Fibroblast of skin of abdomen (primary cell): ENCODE results near the gene SLC26A11. TPM values are rescaled to one million over a fixed set of nuclear protein-coding genes. Genes with fewer than 3 reads are reported as not detected.

Experiments
- DNase-seq: peaks from one replicate; pipeline ENCODE4 v3.0.0-alpha.2; 2013
- polyA plus RNA-seq, 2 experiments: library from polyadenylated mRNA; unstranded; fragments of 120-200 nt; gene quantifications; one replicate each; pipeline ENCODE4 v1.2.1, GENCODE V29; 2013; ENCODE audit not compliant: insufficient read length in 2 of 2

SLC26A11 gene
- 6.9 TPM for polyA plus RNA-seq (2013, experiment 1 of 2; ENCODE audit: insufficient read length)
- 7.1 TPM for polyA plus RNA-seq (2013, experiment 2 of 2; ENCODE audit: insufficient read length)

DNA sequence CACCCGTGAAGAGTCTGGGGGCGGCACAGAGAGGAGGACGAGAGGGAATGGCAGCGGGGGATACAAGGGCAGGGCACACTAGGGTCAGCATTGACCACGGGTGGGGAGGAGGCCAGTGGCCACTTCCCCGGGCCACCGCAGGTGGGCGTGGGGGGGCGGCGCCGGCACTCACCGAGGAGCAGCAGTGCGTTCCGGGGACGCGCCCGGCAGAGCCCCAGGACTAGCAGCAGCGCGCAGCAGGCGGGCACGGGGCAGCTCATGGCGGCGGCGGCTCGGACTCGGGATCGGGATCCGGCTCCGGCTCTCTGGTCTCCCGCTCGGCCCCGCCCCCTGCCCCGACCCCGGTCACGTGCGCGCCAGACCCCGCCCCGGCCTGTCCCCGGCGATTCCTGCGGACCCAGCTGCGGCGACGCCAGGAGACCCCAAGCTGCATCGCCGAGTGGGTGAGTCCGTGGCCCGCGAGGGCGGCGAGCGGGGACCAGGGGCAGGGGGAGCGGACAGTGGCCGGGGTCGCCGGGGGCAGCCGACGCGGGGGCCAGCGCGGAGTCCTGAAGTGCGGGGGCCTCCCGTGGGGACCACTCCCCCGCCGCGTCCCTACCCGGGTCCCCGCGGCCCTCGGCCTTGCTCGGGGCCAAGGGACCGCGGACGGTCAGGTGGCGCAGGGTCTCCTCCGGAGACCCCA, at the start of gene SLC26A11, which contains the start of gene SGSH:
TSS of gene SLC26A11 (plus strand) at position 374 of the 682 bp plus-strand sequence. CDS start 1,134 bp downstream, outside the sequence.
TSS of gene SGSH (minus strand) at position 280 of the 682 bp plus-strand sequence. CDS start at position 260, 20 bp downstream.
- DNase-seq = peak; percentile 50

DNA sequence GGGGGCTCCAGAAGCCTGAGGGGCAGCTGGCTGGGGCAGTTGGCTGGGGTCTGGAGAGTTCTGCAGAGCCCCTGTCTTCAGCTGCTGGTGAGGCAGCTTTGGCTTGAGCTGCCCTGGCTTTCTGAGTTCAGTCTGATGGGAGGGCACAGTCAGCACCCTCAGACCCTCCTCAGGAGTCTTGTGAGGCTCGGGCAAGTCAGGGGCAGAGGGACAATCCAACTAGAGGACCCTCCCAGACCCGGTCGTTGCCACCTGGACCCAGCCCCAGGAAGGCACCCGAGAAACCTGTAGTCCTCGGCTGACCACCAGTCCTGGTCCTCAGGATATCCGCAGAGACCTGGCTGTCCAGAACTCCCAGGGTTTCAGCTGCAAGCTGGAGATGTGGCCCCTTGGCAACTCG, 48.5 kb upstream of the SLC26A11 start:
- DNase-seq = no peak

DNA sequence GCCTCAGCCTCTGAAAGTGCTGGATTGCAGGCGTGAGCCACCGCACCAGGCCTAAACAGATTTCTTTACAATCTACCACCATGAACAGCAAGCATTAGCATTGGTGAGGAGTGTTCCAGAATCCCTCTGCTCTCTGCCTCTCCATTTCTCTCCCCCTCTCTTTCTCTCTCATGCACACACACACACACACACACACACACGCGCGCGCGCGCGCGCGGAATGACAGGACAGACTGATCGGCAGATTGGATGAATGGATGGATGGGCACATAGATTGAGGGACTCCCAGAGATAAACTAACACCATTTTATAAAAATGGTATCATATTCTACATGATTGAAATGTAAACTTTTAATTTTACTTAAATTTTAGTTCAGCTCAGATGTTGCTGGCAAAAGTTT, 47.1 kb upstream of the SLC26A11 start:
- DNase-seq = no peak

DNA sequence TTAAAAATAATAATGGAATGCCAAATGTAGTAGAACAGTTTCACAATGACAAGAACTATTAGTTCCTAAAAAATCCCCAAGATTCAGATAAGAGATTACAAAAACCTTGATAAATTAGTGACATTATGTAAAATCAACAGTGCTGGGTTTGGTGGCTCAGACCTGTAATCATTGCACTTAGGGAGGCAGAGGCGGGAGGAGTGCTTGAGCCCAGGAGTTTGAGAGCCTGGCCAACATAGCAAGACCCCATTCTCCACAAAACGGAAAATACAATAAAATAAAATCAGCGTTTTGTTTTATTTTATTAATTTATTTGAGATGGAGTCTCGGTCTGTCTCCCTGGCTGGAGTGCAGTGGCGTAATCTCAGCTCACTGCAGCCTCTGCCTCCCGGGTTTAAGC, 46.3 kb upstream of the SLC26A11 start:
- no peak for DNase-seq

DNA sequence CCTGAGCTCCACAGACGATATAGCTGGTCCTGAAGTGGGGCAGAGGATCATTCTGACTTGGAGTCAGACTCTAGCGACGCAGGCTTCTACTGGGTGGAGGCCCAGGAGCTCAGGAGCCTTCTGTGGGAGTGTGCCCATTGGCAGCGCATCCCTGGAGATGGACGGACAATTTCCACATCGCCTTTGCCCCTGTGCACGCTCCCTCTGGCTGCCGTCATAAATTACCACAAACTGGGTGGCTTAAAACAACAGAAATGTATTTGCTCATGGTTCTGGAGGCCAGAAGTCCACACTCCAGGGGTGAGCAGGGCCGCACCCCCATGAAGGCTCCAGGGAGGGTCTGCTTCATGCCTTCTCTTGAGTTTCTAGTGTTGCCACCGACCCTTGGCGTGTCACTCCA, 43.5 kb upstream of the SLC26A11 start:
- DNase-seq = no peak

DNA sequence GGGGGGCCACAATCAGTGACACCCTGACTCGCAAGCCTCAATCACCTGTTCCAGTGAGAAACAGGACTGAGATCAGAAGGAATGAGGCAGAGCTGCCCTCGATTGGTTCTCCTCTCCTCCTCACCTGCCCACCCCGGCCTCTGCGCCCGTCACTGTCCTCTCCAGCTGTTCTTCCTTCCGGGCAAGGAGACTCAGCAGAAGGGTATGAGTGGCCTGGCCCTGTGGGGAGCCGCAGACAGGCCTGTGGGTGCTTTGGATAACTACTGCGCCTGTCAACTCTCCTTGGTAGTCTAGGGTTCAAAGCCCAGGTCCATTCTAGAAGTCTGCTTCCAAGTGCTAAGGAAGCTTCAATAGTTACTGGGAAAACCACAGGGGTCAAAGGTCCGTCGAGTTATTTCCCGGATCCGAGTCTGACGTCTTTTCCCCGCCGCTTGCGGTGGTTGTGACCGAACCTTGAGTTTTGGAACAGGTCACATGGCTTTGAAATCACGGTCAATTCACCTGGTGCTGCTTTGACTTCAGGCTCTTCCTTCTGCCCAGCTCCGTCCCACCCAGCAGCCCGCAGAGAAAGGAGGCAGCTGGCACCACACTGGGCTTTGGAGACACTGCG, 42.1 kb upstream of the SLC26A11 start:
- no peak for DNase-seq

DNA sequence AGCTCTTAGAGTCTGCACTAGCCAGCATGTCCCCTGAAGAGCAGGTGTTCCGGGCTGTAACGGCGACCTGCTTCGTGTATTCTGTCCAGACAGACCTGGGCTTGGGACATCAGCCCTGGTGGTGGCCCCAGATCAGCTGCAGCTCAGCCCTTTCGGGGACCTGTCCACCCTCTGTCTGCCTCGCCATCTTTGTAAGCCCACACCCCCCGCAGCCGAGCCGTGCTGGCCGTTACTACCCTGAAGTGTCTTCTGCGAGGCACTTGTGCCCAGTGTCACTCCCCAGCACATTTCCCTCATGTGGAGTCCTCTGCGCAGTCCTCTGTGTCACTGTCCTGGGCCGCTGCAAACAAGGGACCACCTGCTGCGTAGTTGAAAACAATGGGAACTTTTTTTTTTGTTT, 40.0 kb upstream of the SLC26A11 start:
- no peak for DNase-seq

DNA sequence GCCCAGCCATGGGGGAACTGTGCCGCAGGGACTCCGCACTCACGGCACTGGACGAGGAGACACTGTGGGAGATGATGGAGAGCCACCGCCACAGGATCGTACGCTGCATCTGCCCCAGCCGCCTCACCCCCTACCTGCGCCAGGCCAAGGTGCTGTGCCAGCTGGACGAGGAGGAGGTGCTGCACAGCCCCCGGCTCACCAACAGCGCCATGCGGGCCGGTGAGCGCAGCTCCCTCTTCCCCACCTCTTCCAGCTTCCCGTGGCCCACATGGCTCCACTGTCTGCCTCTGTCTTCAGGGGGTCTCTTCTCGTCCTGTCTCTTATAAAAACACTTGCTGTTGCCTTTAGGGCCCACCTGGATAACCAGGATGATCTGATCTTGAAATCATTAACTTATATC, 38.8 kb upstream of the SLC26A11 start:
- DNase-seq = no peak

DNA sequence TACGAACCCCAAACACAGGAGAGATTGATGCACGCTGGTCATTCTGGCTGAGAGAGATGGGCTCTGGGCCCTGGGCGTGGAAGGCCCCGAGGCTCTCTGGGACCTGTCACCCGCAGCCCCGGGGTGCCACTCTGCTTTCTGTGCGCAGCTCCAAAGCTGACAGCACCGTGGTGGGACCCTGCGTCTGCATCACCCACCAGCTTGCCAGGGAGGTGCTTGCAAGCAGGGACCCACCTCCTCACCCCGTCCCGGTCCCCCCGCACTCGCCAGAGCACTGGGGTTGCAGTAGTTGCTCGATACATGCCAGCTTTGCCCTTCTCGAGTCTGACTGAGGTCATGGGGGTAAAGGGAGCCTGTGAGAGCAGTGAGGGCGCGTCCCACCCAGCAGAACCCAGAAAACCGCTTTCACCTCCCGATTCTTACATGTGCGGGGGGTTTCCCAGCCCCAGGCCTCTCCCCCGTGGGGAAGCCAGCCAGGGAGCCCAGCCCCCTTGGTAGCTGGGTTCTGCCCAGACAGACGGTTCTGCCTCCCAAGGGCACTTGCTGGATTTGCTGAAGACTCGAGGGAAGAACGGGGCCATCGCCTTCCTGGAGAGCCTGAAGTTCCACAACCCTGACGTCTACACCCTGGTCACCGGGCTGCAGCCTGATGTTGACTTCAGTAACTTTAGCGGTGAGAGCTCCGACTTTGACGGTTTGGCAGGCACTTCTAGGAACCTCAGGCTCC, 37.9 kb upstream of the SLC26A11 start:
- DNase-seq = no peak

DNA sequence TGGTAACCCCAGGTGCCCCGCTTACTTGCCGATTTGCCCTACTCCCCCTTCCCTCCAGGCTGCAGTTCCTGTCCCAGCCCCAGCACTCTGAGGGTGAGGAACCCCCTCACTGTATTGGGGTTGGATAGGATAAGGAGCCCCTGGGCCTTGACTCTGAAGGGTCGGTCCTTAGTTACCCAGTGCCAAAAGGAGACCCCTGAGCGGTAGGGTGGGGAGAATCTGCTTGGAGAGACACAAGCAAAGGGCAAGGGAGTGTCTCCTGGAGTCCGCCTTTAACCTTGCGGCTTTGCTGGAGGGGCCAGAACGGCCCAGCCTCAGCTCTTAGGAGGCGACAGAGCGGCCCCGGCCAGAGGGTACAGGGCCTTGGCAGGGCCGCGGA, 37.4 kb upstream of the SLC26A11 start:
- no peak for DNase-seq

DNA sequence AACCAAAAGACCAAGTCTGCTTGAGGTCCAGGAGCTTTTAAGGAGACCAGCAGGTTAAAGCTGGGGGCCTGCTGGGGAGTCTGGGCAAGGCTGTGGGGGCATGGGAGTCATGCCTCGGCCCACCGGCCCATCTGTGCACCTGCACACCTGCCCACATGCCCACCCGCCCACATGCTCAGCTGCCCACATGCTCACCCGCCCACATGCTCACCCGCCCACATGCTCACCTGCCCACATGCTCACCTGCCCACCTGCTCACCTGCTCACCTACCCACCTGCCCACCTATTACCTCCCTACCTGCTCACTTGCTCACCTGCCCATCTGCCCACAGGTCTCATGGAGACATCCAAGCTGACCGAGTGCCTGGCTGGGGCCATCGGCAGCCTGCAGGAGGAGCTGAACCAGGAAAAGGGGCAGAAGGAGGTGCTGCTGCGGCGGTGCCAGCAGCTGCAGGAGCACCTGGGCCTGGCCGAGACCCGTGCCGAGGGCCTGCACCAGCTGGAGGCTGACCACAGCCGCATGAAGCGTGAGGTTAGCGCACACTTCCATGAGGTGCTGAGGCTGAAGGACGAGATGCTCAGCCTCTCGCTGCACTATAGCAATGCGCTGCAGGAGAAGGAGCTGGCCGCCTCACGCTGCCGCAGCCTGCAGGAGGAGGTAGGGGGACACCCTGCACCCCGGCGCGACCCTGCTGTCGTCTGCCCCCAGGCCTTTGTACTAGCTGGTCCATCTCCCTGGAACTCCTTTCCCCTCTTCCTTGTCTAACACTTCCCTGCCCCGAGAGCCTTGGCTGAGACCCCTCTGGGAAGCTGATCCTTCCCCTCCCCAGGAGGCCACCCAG, 36.4 kb upstream of the SLC26A11 start:
- no peak for DNase-seq

DNA sequence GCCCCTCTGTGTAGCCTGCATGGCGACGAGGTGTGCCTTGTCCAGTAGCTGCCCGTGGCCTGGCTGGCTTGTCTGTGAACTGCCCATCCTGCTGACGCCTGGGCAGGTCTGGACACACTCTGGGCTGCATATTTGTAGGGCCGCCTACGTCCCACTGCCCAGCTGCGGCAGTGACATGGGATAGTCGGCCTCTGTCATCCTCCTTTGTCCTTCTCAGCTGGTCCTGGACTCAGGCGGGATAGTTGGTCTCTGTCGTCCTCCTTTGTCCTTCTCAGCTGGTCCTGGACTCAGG, 35.9 kb upstream of the SLC26A11 start:
- DNase-seq = no peak

DNA sequence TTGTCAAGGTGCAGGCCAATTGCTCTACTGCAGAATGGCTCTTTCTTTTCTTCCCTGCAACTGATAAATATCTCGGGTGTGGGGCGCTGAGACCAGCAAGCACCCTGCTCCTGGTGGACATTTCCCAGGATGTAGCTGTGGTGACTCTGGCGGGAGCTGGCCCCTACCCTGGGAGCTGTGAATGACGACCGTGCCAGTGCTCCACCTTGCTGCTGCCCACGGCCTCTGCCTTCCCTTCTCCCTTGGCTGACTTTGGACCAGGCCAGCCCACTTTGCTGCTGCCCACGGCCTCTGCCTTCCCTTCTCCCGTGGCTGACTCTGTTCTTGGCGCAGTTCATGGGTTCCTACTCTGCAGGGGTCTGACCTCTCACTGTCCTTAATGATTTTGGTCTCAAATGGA, 34.3 kb upstream of the SLC26A11 start:
- no peak for DNase-seq

DNA sequence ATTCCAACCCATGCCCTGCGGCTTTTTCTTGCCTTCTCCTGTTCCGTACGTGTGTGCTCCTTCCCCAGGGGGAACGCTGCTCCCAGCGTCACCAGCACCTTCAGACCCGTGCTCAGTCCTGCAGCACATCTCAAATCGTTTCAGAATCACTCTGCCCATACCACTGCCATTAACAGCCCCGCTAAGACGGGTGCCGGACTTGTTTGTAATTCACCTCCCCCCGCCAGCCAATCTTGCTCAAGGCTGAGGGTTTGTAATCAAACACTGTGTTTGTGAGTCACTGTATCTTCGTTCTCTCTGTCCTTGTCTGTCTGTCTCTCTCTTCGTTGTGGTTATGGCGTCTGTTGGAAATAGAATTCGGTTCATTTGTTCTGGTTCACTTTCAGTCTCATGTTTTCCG, 33.1 kb upstream of the SLC26A11 start:
- no peak for DNase-seq

DNA sequence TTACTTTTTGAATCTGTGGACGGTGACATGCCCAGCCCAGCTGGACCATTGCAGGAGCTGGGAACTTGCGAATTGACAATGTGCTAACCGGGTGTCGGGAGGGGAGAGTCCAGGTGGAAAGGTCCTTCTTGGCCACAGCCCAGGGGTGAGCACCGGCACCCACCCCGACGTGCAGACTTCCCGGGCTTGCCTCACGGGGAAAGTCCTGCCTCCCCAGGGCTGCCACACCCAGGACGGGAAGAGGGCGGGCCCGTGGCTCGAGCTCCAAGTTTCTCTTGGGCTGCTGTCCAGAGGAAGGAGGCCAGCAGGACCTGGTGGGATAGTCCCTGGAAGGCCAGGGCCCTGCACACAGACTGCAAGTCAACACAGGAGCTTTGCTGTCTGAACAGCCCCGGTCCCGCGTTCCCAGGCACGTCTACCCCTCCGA, 32.7 kb upstream of the SLC26A11 start:
- no peak for DNase-seq

DNA sequence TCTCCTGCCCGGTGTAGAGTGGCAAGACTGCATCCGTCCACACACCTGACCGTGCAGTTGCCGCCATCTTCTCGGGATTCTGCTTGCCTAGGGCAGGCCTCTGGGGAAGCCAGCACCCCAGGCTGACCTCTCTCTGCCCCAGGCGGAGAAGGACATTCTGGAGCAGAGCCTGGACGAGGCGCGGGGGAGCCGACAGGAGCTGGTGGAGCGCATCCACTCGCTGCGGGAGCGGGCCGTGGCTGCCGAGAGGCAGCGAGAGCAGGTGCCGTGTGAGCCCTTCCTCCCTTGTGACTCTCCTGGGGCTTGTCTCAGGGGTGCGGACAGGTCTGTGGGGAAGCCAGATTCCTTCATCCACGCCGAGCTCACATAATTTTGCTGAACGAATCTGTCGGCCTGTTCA, 30.6 kb upstream of the SLC26A11 start:
- DNase-seq = no peak

DNA sequence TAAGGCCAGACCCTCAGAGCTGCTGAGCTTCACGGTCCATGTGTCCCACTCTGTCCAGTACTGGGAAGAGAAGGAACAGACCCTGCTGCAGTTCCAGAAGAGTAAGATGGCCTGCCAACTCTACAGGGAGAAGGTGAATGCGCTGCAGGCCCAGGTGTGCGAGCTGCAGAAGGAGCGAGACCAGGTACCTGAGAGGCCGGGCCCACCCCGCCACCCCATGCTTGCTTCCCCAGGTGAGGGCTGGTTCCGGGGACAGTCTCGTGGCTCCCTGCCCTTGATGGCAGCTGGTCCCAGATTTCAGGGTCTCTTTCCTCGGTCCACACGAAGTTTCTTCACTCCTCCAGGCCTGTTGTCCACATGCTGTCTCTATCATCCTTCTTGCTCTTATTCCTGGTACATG, 29.5 kb upstream of the SLC26A11 start:
- no peak for DNase-seq

DNA sequence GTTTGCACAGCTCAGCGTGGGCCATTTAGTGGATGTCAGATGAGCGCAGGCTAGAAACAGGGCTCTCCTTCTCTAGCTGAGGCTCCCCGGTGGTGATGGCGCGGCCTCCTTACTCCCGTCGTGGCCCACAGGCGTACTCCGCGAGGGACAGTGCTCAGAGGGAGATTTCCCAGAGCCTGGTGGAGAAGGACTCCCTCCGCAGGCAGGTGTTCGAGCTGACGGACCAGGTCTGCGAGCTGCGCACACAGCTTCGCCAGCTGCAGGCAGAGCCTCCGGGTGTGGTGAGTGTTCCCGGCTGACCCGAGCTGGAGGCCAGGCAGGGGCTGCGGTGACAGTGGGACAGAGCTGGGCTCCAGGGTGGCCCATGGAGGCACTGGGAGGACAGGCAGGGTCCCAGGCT, 29.0 kb upstream of the SLC26A11 start:
- DNase-seq = no peak

DNA sequence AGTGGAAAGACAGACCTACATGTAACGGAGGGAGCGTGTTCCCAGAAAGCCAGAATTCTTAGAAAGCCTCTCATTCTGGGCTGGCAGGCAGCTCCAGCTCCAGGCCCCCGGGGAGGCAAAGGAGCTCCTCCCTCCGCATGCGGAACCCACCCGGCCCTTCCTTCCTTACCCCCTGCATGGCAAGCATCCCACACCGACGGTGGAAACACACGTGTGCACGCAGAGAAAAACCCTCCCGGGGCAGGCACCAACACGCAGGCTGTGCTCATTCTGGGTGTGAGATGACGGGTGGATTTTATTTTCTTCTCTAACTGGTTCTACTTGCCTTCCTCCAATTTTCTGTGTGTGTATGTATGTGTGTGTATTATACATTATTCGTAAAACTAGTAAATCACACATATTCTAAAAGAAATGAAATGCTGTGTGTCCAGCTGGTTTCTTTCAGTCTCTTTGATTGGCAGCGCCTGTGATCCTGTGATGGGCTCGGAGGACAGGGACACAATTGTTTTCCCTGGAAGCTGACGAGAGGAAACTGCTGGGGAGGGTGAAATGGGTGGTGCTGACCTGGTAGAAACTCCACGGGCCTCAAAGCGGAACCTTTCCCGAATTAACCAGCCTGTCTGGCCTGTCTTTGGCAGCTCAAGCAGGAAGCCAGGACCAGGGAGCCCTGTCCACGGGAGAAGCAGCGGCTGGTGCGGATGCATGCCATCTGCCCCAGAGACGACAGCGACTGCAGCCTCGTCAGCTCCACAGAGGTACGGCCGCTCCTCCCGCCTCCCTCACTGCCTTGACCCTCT, 28.2 kb upstream of the SLC26A11 start:
- no peak for DNase-seq

DNA sequence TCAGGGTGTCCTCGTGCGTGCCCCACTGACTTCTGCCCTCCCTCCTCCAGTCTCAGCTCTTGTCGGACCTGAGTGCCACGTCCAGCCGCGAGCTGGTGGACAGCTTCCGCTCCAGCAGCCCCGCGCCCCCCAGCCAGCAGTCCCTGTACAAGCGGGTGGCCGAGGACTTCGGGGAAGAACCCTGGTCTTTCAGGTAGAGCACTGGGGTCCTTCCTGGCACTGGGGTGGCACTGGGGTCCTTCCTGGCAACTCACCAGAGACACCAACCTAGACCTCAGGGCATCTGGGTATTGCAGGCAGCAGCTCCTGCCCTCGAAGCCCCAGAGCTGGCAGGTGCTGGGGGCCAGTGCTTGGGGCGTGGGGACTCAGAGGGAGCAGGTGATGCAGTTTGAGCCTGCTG, 25.1 kb upstream of the SLC26A11 start:
- no peak for DNase-seq

DNA sequence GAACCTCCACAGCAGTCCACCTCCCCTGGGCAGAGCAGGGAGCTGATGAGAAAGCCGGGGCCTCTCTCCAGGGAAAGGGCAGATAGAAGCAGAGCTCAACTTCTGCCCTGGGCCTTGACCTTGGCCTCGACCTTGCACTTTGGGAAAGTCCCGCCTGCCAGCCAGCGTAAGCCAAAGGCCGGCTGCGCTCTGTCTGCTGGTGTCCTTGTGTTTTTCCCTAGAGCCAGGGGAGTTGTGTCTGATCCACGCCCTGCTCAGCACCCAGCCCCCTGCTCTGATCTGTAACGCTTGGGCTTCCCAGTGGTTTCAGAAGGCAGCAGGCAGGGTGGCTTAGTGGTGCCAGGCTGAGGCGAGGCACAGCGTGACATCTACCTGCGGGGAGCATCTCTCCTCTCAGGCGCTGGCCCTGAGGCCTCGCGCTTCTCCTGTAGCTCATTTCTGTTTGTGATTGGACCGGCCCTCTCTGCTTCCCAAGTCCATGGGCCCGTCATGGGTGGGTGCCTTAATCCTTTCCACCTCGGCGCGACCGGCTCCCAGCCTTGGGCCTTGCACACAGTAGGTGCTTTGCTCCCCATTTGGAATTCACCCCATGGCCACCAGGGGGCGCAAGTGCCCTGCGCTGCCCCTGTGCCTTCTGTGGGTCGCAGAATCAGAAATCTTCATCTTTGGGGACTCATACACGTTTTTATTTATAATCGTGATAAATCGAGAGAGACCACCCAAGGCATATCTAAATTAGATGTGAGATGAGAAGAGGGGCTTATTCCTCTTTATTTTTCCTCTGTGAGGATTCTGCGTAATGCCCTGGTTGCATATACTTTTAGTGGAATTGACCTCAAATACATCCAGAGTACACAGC, 24.3 kb upstream of the SLC26A11 start:
- no peak for DNase-seq
